Measurements from ENCODE around the gene TIGD7.

TIGD7 gene, protein sequence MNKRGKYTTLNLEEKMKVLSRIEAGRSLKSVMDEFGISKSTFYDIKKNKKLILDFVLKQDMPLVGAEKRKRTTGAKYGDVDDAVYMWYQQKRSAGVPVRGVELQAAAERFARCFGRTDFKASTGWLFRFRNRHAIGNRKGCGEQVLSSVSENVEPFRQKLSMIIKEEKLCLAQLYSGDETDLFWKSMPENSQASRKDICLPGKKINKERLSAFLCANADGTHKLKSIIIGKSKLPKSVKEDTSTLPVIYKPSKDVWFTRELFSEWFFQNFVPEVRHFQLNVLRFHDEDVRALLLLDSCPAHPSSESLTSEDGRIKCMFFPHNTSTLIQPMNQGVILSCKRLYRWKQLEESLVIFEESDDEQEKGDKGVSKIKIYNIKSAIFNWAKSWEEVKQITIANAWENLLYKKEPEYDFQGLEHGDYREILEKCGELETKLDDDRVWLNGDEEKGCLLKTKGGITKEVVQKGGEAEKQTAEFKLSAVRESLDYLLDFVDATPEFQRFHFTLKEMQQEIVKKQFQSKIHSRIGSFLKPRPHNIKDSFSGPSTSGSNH

DNA sequence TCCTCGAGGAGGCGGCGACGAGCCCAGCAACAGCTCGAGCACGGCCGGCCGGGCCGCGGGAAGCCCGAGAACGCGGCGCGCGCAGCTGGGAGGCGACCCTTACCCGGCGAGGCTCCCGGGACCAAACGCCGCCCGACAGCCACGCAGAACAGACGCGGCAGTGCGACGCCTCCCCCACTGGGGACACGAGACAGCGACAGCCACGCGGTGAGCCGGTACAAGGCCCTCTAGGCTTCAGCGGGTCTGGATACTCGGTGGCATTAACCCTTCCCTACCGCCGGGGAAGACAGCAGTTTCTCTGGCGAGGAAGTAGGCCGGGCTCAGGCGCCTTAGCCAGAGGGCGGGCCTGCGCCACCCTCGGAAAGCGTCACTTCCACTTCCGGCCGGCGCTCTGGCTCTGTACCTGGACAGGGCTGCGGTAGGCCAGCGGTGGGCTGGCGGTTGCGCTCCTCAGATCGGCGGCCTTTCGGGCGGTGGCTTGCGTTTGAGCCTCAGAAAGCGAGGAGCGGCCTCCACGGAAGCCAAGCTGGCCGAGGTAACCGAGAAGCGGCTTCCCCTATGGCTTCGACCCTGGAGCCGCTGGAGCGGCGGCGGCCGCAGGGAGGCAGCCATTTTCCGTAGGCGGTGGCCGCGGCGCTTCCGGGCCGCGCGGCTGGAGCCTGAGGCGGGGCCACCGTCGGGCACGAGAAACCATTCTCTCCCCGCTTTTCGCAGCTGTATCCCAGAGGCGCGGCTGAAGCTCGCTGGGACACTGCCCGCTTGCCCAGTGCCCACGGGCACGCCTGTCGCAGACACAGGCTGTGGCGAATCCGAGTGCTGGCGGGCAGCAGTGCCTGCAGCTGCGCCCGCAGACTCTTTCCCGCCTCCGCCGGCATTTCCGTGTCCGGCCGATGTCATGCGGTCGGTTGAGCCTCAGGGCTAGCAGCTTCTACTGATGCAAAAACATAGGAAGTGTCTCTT lies at the start of gene TIGD7, which contains the start of gene ZNF75A:
Gene TIGD7, minus strand, starts transcription at position 322 of the 960 bp plus-strand sequence. CDS start 4,816 bp downstream, outside the sequence.
Gene ZNF75A, plus strand, starts transcription at position 389 of the 960 bp plus-strand sequence. CDS start 2,932 bp downstream, outside the sequence.
- peak; percentile 93 for DNase-seq

DNA sequence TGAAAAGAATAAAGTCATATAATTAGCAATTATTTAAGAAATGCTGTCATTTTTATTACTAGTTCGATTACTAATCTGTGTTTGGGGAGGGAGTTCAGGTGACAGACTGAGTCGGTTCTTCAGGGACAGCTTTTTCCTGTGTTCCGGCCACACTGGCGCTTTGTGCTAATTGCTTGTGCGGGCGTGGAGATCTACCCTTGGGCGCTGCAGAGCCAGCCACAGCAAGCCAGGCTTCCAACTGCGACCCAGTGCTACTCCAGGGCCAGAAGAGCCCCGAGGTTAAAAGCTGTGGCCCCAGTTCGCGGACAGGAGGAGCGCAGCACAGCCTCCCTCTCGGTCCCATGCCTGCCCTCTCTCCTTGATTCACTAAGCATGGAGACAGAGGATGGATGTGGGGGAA lies 43.9 kb upstream of the TIGD7 start:
- DNase-seq, result peak; percentile 28

DNA sequence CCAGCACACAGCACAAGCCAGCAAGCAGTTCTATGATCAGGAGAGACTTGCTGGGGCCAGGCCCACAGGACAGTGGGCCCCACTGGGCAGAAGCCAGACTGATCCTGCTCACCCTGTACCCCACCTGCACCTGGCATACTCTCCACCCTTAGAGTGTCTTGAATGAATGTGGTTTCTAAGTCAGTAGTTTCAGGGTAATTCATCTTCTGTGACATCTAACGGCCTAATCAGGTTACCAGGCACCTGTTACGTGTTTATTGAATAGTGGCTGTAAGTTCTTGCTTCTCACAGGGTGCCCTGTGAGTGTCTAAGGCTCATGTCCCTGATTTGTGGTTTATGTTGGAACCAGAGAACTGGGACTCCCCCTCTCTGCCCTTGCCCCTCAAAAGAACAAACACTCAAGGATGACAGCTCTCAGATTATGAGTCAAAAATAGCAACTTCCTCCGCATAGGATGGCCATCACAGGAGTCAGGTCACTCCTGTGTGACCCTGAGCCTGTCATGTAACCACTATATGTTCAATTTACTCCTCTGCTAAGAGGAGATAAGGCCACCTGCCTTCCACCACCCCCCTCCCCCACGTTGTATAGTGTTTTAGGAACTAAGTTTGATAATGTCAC lies 43.4 kb upstream of the TIGD7 start:
- DNase-seq, result peak; percentile 11

DNA sequence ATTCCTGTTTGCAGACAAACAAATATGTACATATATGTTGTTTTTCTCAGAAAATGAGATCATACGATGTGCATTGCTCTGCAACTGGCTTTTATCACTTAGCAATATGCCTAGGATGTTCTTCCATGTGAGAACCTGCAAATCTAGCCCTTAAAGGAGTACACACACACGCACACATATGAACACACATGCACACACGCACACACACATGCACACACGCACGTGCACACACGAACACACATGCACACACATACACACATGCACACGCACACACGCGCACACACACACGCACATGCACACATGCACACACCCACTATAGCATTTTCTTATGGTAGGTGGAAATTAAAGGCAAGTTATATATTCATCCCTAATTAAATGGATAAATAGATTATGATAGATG lies 42.4 kb upstream of the TIGD7 start:
- no peak for DNase-seq

DNA sequence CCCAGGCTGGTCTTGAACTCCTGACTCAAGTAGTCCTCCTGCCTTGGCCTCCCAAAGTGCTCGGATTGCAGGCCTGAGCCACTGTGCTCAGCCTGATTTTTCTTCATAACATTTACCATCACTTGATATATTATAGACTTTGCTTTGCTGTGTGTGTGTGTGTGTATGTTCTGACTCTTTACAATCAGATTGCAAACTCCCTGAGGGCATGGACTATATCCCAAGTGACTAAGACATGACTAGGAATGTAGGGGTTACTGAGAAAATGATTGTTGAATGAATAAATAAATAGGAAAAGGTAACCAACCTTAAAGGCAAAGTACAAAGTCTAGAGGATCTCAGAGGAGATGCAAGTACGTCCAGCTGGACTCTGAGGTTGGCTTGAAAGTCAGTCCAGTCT lies 40.8 kb upstream of the TIGD7 start:
- no peak for DNase-seq

DNA sequence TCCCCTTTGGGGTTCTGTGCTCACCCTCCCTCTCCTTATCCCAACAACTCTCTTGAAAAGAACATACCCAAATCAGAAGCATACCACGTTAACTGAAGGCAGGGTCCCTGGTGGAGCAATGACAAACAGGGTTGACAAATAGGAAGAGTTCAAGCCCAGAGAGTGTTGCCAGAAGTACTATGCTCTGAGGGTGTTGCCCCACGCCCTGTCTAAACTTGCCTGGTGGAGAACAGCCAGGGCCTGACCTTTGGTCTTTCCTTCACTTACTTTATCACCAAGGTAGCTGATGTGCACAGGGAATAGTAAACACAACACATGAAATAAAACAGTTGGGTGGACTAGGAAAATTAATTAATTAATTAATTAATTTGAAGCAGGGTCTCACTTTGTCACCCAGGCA lies 23.4 kb upstream of the TIGD7 start:
- DNase-seq, result no peak

DNA sequence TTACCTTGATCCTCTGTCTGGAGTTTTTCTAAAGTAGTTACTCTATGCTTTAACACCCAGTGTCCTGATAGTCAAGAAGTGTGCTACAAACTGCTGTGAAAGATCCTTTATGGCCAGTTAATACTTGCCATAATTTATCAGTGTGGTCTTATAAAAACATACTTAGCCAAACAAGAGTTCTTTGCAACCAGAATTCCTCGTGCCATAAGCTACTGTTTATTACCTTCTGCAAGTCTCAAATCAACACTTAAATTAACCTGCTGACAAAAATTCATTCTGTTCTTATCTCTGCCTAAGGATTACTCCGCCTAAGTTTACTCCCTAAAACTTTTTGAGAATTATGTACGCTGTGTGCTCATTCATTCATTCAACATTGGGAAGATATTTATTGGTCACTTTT lies 22.9 kb upstream of the TIGD7 start:
- DNase-seq, result no peak

DNA sequence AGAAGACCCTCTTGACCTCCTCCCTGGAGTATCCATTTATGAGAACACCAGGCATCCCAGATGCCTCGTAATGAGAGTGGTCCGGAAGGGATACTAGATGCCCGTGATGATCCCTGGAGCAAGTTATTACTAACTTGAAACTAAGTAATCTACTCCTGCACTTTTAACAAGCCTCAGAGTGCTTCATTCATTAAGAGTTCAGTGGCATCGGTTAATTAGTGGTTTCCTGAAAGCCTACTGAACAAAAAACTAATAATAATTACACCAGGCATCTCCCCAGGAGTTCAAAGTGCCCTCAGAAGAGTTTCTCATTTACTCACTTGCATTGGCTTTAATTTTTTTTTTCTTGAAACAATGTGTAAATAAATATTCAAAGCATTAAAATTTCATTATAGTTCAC lies 22.3 kb upstream of the TIGD7 start:
- no peak for DNase-seq

DNA sequence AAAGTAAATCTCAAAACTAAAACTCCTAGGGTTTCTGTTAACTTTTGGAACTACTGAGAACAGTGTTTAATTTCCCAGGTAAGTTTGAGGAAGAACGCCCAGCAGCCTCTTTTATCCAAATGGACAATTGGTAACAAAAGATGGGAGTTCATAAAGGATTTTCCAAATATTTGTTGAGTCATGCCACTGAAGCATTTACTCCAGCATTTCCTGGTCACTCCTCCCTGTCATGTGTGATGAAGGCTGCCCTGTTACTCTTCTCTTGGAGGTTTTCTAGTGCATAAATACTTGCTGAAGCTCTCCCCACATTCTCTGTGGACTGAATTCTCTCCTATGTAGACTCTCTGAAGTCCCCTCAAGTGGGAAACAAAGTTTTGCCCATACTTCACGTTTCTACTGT lies 16.6 kb upstream of the TIGD7 start:
- DNase-seq, result no peak

DNA sequence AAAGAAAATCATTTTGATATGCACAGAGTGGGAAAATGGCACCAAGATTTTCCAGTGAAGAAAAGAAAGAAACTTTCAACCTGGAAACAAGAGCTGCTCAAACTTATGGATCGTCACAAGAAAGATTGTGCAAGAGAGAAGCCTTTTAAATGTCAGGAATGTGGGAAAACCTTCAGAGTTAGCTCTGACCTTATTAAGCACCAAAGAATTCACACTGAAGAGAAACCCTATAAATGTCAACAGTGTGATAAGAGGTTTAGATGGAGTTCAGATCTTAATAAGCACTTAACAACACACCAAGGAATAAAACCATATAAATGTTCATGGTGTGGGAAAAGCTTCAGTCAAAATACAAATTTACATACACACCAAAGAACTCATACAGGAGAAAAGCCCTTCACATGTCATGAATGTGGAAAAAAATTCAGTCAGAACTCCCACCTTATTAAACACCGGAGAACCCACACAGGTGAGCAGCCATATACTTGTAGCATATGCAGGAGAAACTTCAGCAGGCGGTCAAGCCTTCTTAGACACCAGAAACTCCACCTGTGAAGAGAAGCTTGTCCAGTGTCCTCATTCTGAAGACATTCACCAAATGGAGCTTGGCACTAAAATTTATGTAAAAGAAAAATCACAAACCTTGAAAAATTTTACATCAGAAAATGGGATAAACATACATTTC lies 12.2 kb upstream of the TIGD7 start:
- DNase-seq, result no peak

DNA sequence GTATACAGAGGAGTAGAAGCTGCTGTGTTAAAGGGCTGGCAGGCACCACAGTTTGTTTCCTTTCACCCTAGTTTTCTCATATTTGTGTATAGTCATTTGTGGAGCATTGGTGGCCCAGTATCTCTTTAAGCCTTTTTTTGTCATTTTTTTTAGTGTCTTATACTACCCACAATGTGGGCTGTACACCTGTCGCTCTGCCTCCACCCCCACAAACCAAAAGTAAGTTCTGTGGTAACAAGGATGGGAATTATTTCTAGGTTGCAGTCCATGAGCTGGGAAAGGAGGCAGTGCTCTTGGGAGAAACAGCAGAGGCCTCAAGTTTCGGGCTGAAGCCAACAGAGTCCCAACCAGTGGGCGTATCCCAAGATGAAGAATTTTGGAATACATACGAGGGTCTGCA lies 6.3 kb upstream of the TIGD7 start:
- no peak for DNase-seq

DNA sequence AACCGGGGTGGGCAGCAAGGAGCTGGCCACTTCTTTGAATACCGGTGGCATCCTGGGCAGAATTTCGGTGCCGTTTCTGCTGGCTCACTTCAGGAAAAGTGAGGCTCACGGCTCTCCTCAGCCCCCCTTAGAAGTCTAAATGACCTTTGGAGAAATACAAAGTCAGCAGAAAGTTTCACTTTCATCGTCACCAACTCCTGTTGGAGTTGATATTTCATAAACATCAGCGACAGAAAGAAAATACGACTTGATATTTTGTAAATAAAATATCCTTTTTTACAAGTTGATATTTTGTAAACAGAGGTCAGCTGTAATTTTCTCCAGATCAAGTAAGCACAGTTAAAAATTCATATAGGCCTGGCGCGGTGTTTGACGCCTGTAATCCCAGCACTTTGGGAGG lies 848 bp upstream of the TIGD7 start:
- no peak for DNase-seq

DNA sequence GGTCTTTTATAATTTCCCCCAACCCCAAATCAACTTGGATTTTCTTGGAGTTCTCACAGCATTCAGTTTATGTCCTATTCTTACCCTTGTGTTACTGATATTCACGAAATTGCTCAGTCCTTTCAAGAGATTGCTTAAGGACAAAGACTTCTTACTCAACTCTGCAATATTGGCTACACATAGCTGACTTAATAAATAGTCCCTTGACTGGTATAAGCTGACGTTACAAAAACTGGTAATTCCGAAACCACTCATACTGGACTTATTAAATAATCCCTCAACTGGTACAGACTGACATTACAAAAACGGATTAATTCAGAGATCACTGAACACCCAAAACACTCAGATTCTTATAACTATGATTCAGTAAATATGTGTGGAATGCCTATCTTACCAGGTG lies 860 bp downstream of the TIGD7 start:
- DNase-seq, result no peak

DNA sequence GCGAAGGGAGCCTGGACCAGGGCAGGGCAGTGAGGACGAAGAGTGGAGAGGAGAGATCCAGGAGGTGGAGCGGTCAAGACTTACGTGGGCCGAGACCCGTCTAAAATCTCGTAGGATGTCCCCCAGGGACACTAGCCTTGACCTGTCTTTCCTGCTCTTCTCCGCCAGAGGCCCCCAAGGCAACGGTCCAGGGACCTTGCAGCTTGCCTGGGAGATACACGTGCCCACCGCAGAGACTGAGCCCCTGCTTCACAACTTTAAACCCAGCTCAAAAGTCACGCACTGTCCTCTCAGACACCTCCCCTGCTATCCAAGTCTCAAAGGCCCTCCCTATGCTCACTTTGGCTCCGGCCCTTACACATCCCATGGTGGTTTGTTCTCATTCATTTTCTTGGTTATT lies 9.4 kb downstream of the TIGD7 start:
- DNase-seq, result no peak

DNA sequence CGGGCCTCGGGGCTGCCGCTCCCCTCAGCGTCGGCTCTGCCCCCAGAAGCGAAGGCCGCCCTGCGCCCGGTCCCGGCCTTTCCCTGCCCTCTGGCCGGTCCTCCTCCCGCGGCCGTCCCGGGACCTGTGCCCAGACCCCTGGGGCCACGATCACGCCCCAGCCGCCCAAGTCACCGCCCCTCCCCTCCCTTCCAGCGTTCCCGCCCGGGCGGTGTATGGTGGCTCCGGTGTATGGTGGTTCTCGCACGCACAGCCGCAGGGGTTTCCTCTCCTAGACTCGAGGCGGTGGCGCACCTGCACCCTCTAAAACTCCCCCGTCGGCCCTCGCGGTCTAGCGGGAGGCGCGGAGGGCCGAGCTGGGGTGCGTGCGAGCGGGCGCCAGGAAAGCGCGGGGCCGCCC lies 10.0 kb downstream of the TIGD7 start:
- no peak for DNase-seq

DNA sequence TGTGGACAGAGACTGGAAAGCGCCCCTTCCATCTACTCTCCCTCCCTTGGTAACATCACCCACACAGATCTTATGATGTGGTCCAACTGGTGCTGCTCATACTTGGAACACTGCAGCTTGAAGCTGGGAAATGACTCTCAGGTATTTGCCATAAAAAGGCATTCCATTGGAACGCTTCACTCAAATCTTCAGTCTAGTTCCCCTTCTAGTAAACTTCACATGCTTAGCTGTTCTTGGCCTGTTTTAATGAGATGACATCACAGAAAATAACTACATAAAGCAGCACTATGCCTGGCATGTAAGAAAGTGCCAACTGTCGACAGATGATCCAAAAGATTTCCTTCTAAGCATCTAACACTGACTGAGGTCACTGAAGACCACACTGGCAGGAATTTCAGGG lies 12.6 kb downstream of the TIGD7 start:
- DNase-seq, result no peak

DNA sequence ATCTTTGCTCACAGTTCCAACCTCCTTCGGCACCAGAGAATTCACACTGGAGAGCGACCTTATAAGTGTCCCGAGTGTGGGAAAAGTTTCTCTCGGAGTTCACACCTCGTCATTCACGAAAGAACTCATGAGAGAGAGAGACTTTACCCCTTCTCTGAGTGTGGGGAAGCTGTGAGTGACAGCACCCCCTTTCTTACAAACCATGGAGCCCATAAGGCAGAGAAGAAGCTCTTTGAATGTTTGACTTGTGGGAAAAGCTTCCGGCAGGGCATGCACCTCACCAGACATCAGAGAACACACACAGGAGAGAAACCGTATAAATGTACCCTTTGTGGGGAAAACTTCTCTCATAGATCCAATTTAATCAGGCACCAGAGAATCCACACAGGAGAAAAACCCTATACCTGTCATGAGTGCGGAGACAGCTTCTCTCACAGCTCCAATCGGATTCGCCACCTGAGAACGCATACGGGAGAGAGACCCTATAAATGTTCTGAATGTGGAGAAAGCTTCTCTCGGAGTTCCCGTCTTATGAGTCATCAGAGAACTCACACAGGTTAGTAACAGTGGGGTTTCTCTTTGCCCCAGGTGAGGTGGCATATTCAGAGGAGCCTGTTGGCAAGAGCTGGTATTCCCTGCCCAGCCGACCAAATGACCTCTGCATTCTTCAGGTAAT lies 15.1 kb downstream of the TIGD7 start:
- no peak for DNase-seq

DNA sequence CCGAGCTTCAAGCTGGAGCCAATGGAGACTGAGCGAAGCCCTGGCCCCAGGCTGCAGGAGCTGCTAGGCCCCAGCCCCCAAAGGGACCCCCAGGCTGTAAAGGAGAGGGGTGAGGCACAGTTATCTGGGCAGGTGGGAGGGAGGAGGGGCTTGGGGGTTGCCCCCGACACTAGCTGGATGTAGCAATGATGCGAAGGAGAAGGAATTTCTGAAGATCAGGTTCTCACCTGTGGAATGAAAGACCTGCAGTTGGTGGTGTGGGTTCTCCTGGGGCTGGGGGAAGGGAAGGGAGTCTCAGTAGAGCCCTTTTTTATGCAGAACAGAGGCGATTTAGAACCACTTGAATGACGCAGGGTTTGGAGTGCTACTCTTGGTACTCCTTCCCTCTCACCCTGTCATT lies 20.1 kb downstream of the TIGD7 start:
- DNase-seq, result no peak

DNA sequence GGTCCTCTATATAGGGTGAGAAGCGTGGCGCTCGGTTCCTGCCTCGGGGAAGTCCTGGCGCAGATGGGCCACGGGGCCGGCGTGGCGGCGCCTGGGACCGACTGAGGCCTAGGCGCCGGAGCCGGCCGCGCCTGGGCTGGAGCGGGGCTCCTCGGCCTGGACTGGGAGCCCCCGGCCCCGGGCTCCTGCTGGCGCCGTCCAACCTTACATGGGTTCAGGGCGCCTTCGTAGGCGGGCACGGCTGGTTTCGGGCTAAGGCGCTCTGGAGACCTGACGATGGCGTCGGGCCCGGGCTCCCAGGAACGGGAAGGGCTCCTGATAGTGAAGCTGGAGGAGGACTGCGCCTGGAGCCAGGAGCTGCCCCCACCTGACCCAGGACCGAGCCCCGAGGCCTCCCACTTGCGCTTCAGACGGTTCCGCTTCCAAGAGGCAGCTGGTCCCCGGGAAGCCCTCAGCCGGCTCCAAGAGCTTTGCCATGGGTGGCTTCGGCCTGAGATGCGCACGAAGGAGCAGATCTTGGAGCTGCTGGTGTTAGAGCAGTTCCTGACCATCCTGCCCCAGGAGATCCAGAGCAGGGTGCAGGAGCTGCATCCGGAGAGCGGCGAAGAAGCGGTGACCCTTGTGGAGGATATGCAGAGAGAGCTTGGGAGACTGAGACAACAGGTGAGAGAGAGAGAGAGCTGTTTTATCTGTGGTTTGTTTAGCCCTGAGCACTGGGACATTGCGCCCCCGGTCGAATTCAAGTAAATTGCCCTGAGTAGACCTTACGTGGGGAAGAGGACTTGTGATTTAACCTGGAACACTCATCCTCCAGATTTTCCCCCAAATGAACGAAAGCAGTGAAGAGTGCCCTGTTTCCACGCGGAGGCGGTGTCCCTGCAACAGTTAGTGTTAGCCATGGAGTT lies 21.4 kb downstream of the TIGD7 start:
- no peak for DNase-seq

DNA sequence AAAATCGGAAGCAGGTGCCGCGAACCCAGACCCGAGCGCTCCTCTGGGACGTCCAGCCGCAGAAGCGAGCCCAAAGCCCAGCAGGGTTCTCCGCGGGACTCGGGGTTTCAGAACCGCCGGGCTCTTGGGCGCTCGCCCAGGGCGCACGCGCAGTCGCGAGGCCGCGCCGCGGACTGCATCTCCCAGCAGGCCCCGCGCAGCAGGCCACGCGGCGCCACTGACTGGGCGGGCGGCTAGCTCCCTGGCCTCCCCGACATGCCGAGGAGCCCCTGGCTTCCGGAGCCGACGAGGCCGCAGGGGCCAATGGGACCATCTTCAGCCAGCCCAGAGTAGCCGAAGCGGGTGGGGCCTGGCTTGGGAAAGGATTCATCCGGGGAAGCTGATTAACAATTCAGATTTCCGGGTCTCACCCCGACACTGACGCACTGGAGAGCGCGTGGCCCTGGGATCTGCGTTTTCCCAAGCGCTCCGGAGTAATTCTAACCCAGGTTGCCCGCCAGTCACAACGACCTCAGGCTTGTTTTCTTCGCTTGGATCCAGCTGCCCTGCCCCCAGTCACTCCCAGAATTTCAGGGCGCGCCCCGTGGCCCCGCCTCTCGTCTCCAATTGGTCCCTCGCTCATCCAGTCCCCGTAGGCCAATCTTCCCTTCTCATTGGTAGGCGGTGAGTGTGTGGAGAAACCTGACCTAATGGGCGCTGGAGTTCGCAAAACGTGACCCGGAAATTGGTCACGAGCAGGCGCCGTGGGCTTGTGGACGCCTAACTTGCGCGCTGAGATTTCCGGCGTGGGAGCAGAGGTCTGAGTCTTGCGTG lies 22.3 kb downstream of the TIGD7 start, which contains the start of gene ZNF263:
Gene ZNF263, plus strand, starts transcription at position 762 of the 813 bp plus-strand sequence. CDS start 328 bp downstream, outside the sequence.
- peak; percentile 99 for DNase-seq
